Activated CD8-positive, alpha-beta memory T cell treated with anti-CD3 and anti-CD28 coated beads for 4 hours (primary cell): ENCODE measurements around the gene MAS1L.
"Not testable (repeated sequence)": the region's sequence is repeated elsewhere in the genome, so short reads cannot be mapped to it uniquely, and the experiment has no call there.

Source experiments
- DNase-seq, 2 donors: peaks; one replicate each; pipeline ENCODE4 v3.0.0-alpha.2; 2020; ENCODE audit warnings: low read depth in 2 of 2

The MAS1L gene

GRCh38 chr6:29483735-29484134, 4.0 kb downstream of the MAS1L start:
- no peak for DNase-seq

DNA sequence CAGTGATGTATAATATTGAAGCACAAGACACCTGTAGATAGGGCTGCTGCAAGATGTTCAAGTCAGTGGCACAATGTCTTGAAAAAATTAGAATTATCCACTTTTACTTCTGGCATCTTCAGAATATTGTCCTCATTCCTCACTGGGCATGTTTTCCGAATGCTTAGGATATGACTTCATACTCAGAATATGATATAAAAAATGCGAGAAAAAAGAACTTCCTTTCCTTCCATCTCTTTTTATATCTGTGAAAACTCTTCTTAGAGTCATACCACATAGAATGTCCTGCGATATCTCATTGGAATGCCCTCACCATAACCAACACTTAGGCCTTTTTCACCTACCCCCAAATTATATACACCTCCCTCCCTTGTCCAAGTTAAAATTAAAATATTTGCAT, 4.6 kb downstream of the MAS1L start:
- DNase-seq = no peak

DNA sequence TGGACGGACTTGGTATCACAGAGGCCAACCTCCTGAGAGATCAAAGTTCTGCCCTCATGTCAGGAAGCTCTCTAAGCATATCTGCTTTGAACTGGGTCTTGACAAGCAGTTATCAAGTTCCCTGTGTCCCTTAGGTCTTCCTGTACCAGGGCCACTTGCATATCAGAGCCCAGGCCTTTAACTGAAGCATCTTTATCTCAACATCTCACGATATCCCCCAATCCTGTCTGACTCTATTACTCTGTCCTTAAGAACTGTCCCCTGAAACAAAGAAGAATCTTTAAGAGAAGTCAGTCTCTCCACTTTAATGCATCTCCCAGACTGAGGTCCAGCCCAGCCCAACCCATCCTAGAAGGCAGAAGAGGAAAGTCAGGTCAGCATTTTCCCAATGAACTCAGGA, 8.2 kb downstream of the MAS1L start:
- no peak for DNase-seq

DNA sequence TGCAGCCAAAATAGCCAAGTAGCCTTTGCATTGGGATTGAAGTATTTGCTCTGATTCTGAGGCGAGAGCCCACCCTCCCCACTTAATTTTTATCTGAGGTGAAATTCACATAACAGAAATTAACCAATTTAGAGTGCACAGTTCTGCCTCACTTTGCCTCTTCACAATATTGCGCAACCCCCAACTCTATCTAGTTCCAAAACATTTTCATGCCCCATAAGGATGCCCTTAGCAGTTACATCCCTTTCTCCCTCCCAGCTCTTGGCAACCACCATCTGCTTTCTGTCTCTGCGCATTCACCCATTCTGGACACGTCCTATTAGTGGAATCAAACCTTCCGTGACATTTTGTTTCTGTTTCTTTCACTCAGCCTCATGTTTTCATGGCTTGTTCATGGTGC, 9.0 kb downstream of the MAS1L start:
- no peak for DNase-seq

DNA sequence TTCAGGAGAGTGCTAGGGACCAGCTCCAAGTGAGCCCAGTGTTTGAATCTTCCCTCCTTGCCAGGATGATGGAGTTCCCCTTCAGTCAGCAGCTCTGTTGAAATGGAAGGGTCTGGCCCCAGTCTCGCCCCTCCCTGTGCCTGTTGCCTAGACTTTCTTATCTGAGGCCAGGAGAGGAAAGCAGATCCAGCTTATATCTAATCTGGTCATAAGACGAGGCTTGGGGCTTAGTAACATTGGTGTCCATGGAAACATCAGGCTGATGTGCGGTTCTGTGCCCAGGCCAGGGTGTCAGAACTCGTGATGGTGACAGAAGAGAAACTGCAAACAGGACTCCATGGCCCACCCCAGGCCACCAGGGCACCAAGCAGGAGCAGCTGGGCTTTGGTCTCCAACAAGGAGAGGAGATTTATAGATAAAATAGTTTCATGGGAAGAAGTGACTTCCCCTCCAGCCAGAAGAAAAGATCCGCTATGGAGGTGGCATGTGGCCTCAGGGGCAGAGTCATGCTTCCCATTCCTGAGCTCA, 9.8 kb downstream of the MAS1L start:
- DNase-seq = no peak

DNA sequence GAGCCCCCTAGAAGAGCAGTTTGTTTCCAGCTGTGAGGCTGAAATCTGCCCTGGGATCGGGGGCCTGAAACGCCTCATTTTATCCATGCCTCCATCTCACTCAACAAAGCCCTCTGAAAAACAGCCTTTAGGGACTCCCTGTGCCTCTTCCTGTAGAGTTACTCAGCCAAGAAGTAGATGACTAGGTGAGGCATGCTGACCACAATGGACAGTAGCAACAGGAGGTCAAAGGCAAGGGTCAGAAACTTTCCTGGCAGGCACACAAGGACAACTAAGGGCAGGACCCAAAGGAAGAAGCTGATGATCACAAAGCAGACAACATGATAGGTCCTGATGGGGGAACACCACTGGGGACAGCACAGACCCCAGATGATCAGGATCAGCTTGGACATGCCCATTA, 12.8 kb downstream of the MAS1L start:
- DNase-seq = no peak

GRCh38 chr6:29466241-29466640, 21.5 kb downstream of the MAS1L start:
- no peak for DNase-seq

- DNase-seq = no peak
Observed at GRCh38 chr6:29465801-29466200, 22.0 kb downstream of the MAS1L start.

DNA sequence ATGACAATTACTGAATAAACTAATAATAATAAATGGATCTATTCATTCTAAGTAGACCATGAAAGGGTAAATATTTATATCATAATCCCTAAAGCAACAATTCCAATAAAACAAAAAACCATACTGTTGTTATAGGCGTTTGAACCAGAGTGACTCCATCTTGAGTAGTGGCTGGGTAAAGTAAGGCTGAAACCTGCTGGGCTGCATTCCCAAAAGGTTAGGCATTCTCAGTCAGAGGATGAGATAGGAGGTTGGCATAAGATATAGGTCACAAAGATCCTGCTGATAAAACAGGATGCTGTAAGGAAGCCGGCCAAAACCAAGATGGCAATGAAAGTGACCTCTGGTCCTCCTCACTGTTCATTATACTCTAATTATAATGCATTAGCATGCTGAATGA, 22.5 kb downstream of the MAS1L start:
- no peak for DNase-seq

GRCh38 chr6:29462022-29462421, 25.7 kb downstream of the MAS1L start:
- DNase-seq = no peak

- no peak for DNase-seq
Observed at GRCh38 chr6:29461021-29461814, 26.5 kb downstream of the MAS1L start.

DNA sequence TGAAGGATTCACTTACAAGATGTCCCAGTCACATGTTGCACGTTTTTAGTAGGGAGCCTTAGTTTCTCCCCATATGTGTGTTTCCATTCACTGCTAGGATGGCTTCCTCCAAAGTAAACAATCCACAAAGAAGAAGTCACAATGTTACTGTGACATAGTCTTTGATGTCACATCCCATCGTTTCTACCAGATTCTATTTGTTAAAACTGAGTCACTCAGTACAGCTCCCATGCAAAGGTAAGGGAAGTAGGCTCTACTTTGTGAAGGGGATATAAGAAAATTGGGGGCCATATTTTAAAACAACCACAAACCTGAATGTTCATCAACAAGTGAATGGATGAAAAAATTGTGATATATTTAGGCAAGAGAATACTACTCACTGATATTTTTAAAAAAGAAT, 30.8 kb downstream of the MAS1L start, which contains the start of the genes OR11A1 and OR2H1:
OR11A1 (minus strand) TSS at position 101 of the 400 bp plus-strand sequence. CDS start 29,430 bp downstream, outside the sequence.
OR2H1 (plus strand) TSS at position 185 of the 400 bp plus-strand sequence. CDS start 4,615 bp downstream, outside the sequence.
- DNase-seq = no peak

DNA sequence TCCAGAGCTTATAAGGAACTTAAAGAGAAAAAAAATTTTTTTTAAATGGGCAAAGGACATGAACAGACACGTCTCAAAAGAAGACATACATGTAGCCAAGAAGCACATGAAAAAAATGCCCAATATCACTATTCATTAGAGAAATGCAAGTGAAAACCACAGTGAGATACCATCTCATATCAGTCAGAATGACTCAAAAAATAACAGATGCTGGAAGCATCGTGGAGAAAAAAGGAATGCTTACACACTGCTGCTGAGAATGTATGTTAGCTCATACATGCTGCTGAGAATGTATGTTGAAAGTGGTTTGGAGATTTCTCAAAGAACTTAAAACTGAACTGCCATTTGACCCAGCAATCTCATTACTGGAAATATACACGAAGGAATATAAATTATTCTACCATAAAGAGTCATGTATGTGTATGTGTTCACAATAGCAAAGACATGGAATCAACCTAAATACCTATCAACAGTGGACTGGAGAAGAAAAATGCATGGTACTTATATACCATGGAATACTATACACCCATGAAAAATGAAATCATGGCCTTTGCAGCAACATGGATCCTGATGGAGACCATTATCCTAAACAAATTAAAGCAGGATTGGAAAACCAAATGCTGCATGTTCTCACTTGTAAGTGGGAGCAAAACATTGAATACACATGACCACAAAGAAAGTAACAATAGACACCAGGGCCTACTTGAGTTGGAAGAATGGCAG, 36.1 kb downstream of the MAS1L start:
- no peak for DNase-seq

DNA sequence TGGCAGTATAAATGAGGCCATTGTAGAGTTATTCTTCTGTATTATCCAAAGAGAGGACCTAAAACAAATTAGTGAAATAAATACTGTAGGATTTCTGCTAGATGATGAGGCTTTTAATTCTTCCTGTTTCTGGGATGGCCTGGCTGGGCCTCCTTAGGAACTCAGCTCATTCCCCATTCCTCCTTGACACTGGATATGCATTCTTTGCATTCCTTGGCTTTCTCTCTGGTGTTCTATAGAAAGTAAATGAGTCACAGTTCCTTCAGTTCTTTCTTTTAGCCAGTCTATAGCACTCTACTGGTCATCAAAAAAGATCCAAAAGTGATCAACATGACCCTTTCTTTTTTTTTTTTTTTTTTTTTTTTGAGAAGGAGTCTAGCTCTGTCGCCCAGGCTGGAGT, 40.1 kb downstream of the MAS1L start:
- no peak for DNase-seq

- DNase-seq = not testable (repeated sequence)
Observed at GRCh38 chr6:29444031-29444430, 43.7 kb downstream of the MAS1L start.

DNA sequence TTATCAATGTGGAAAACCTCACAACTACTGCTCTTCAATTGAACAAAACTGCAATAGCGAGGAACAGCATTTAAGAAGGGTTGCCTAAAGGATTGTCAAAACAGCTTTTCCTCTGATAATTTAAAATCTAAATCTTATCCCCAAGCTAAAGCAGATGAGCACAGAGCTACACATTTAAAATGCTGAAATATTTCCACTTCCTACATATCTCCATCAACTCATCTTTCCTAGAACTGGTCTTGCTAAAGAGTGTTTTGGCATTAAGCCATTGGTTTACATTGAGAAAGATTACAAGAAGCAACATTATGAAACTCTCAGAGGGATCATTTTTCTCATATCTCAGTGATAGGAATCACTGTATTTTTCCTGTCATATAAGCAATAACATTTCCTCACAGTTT, 45.0 kb downstream of the MAS1L start:
- DNase-seq = no peak

DNA sequence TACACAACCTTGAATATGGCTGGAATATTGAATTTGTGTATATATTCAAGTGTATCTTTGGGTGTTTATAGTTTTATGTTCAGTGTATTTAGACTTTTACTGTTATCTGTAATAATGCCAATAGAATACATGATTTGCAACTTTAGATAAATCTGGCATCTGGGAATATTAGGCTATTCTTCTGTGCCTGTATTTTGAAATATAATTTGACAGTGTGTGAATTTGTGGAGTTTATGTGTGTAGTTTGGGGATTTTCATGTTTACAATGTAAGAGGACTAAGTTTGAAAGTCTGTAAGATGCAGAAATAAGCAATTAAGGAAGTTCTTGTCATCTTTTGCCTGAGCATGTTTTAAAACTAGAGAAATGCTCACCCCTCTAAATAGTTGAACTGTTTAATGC, 48.8 kb downstream of the MAS1L start, which contains the start of gene OR10C1:
OR10C1 (plus strand) TSS at position 301 of the 400 bp plus-strand sequence. CDS start 710 bp downstream, outside the sequence.
- no peak for DNase-seq

- DNase-seq = not testable (repeated sequence)
Observed at GRCh38 chr6:29436730-29437129, 51.0 kb downstream of the MAS1L start.
